Neuronal stem cell (in vitro differentiated cells): ENCODE results near the gene ZEB2.

ENCODE experiments used
- DNase-seq: peaks from one replicate; pipeline ENCODE4 v3.0.0-alpha.2; 2013; ENCODE audit warnings: low spot score
- H2AFZ ChIP-seq: one replicate; pipeline ENCODE4 v1.6.1; 2013; ENCODE audit warnings: mild to moderate bottlenecking, low read length, inconsistent platforms
- H2AK5ac ChIP-seq: 2 replicates; pipeline ENCODE4 v1.6.1; 2013; ENCODE audit warnings: low read depth, mild to moderate bottlenecking, inconsistent platforms, low read length, moderate library complexity, mixed read lengths
- H2BK120ac ChIP-seq: 2 replicates; pipeline ENCODE4 v1.6.1; 2013; ENCODE audit warnings: low read depth, mild to moderate bottlenecking, inconsistent platforms, low read length, moderate library complexity, mixed read lengths
- H2BK12ac ChIP-seq: one replicate; pipeline ENCODE4 v1.6.1; 2013; ENCODE audit warnings: low read length, inconsistent platforms
- H2BK15ac ChIP-seq: 2 replicates; pipeline ENCODE4 v1.6.1; 2013; ENCODE audit warnings: mild to moderate bottlenecking, low read length, inconsistent platforms, mixed read lengths
- H2BK5ac ChIP-seq: one replicate; pipeline ENCODE4 v1.6.1; 2013; ENCODE audit warnings: inconsistent platforms, mild to moderate bottlenecking, low read length, moderate library complexity
- H3K14ac ChIP-seq: one replicate; pipeline ENCODE4 v1.6.1; 2013; ENCODE audit warnings: low read length, inconsistent platforms
- H3K18ac ChIP-seq: 2 replicates; pipeline ENCODE4 v1.6.1; 2013; ENCODE audit warnings: low read length, inconsistent platforms
- H3K23ac ChIP-seq: 2 replicates; pipeline ENCODE4 v1.6.1; 2013; ENCODE audit warnings: low read depth, mild to moderate bottlenecking, mixed read lengths, low read length, inconsistent platforms; ENCODE audit not compliant: poor library complexity
- H3K27ac ChIP-seq: replicated peaks from 3 replicates; pipeline ENCODE4 v1.5.1; 2013; ENCODE audit warnings: low read length, inconsistent platforms
- H3K27me3 ChIP-seq, 3 experiments: 2 replicates each; pipeline ENCODE4 v1.6.1; 2013; ENCODE audit warnings: low read length in 3 of 3, mild to moderate bottlenecking in 2 of 3, inconsistent platforms in 1 of 3, low read depth in 1 of 3, mixed read lengths in 1 of 3, moderate library complexity in 1 of 3; ENCODE audit not compliant: control insufficient read depth in 3 of 3, insufficient read depth in 3 of 3
- H3K36me3 ChIP-seq, 2 donors: replicated peaks in 1 of 2; 2 replicates each; pipeline ENCODE4 v1.6.1; 2013; ENCODE audit warnings: low read length in 2 of 2; ENCODE audit not compliant: control insufficient read depth in 2 of 2, insufficient read depth in 2 of 2
- H3K4ac ChIP-seq: 2 replicates; pipeline ENCODE4 v1.6.1; 2013; ENCODE audit warnings: inconsistent platforms, mild to moderate bottlenecking, low read length, moderate library complexity
- H3K4me1 ChIP-seq, 2 donors: 1 replicate in 1 of 2; 2 replicates in 1 of 2; pipeline ENCODE4 v1.6.1; 2013; ENCODE audit warnings: low read length in 2 of 2, low read depth in 1 of 2; ENCODE audit not compliant: control insufficient read depth in 2 of 2, insufficient read depth in 1 of 2
- H3K4me2 ChIP-seq: one replicate; pipeline ENCODE4 v1.6.1; 2013; ENCODE audit warnings: mild to moderate bottlenecking, low read length, inconsistent platforms; ENCODE audit not compliant: insufficient read depth, poor library complexity, severe bottlenecking
- H3K4me3 ChIP-seq, 2 donors: 2 replicates each; pipeline ENCODE4 v1.5.1; 2013; ENCODE audit warnings: low read length in 2 of 2, mild to moderate bottlenecking in 2 of 2, inconsistent platforms in 1 of 2, moderate library complexity in 1 of 2
- H3K79me1 ChIP-seq: one replicate; pipeline ENCODE4 v1.6.1; 2013; ENCODE audit warnings: low read depth, mild to moderate bottlenecking, inconsistent platforms, low read length, moderate library complexity
- H3K9ac ChIP-seq: one replicate; pipeline ENCODE4 v1.6.1; 2013; ENCODE audit warnings: mild to moderate bottlenecking, low read depth, low read length, inconsistent platforms; ENCODE audit not compliant: poor library complexity
- H3K9me3 ChIP-seq, 2 donors: replicated peaks in 1 of 2; 2 replicates each; pipeline versions ENCODE3 to v1.6.1; 2013; ENCODE audit warnings: low read length in 2 of 2, mild to moderate bottlenecking in 2 of 2, inconsistent platforms in 1 of 2, low read depth in 1 of 2, mixed read lengths in 1 of 2, moderate library complexity in 1 of 2; ENCODE audit not compliant: control insufficient read depth in 2 of 2, insufficient read depth in 1 of 2
- H4K8ac ChIP-seq: one replicate; pipeline ENCODE4 v1.6.1; 2013; ENCODE audit warnings: low read depth, mild to moderate bottlenecking, inconsistent platforms, low read length, moderate library complexity
- H4K91ac ChIP-seq: one replicate; pipeline ENCODE4 v1.6.1; 2013; ENCODE audit warnings: low read length, low read depth, mild to moderate bottlenecking, inconsistent platforms; ENCODE audit not compliant: poor library complexity
- WGBS, 2 donors: extraction: QIAGEN DNeasy Blood & Tissue Kit; methylation state at CpG; one replicate each; pipeline ENCODE4 v1.1.7; 2013; ENCODE audit warnings: missing lambda C conversion rate in 2 of 2, mixed read lengths in 1 of 2; ENCODE audit not compliant: insufficient read length in 2 of 2, insufficient replicate concordance in 1 of 2; ENCODE audit errors: extremely low coverage in 2 of 2; 5-methylcytosine and 5-hydroxymethylcytosine counted together

The ZEB2 gene

DNA sequence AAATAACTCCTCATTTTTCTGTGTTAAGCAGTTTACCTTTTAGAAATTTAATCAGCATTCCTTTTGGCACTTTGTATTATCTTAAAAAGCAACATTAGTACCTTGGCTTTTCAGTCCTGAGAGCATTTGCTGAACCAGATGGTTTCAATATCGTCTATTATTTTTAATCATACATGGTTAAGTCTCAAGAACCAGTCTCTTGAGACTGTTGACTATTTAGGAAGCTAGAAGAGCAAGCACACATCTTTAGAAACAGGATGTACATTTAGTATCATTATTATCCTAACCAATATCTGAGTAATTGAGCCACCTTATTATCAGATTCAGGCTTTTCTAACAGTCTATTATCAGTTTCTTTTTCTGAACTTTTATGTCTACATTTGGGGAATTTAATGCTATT lies 28.2 kb upstream of the ZEB2 start:
- H4K8ac ChIP-seq = no peak overlapping the region
- H3K27me3 ChIP-seq = no peaks in the 10 kb centered on the region
- no peak overlapping the region for H2BK15ac ChIP-seq
- H2BK120ac ChIP-seq = no peak overlapping the region
- H3K18ac ChIP-seq = no peak overlapping the region
- H3K23ac ChIP-seq = no peak overlapping the region
- H3K36me3 ChIP-seq = no peaks in the 10 kb centered on the region
- H3K79me1 ChIP-seq = no peaks in the 10 kb centered on the region
- no peak overlapping the region for H3K4ac ChIP-seq
- DNase-seq = no peak
- no CpG with 5 or more reads among the region's 1 CpG for WGBS, 2 donors
- H3K4me3 ChIP-seq = no peak overlapping the region
- no peak overlapping the region for H2AFZ ChIP-seq
- peaks cover 4 to 5% of the 10 kb centered on the region in 2 donors for H3K4me1 ChIP-seq
- no peak overlapping the region for H4K91ac ChIP-seq
- H3K27ac ChIP-seq = no peak overlapping the region
- no peak overlapping the region for H3K14ac ChIP-seq
- H2BK5ac ChIP-seq = no peak overlapping the region
- H2AK5ac ChIP-seq = no peak overlapping the region
- no peak overlapping the region for H3K4me2 ChIP-seq
- no peaks in the 10 kb centered on the region for H3K9me3 ChIP-seq
- H3K9ac ChIP-seq = no peak overlapping the region
- H2BK12ac ChIP-seq = no peak overlapping the region

DNA sequence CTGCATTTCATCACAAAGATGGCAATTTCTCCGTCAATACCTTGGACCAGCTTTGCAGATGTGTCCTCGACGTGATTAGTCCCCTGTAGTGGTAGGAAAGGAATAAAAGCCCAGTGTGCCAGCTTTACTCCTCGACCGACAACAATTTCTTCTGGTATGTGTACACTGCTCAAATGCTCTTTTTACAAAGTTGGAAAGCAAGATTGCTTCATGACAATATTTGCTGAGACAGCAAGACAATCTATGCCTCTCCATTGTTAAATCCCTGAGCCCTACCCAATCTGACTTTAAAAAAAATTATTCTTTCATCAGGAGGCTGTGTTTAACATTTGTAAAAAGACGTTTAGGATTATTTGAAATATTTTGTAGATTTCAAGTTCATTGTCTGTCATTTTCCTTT lies 27.6 kb upstream of the ZEB2 start:
- no peak overlapping the region for H3K27ac ChIP-seq
- no peak overlapping the region for H4K8ac ChIP-seq
- peaks cover 4 to 5% of the 10 kb centered on the region in 2 donors for H3K4me1 ChIP-seq
- H2AFZ ChIP-seq = peak overlapping the region; percentile 7
- H3K4me2 ChIP-seq = no peak overlapping the region
- no peak overlapping the region for H3K18ac ChIP-seq
- H3K23ac ChIP-seq = no peak overlapping the region
- H3K14ac ChIP-seq = no peak overlapping the region
- no peaks in the 10 kb centered on the region for H3K36me3 ChIP-seq
- no peak overlapping the region for H2BK120ac ChIP-seq
- H2BK15ac ChIP-seq = no peak overlapping the region
- no peak overlapping the region for H2BK12ac ChIP-seq
- WGBS, 2 donors = no CpG with 5 or more reads among the region's 6 CpGs
- no peaks in the 10 kb centered on the region for H3K27me3 ChIP-seq
- H2AK5ac ChIP-seq = no peak overlapping the region
- H3K9ac ChIP-seq = no peak overlapping the region
- no peak for DNase-seq
- no peak overlapping the region for H4K91ac ChIP-seq
- no peaks in the 10 kb centered on the region for H3K79me1 ChIP-seq
- H3K9me3 ChIP-seq = no peaks in the 10 kb centered on the region
- H3K4me3 ChIP-seq = no peak overlapping the region
- H2BK5ac ChIP-seq = no peak overlapping the region
- no peak overlapping the region for H3K4ac ChIP-seq

DNA sequence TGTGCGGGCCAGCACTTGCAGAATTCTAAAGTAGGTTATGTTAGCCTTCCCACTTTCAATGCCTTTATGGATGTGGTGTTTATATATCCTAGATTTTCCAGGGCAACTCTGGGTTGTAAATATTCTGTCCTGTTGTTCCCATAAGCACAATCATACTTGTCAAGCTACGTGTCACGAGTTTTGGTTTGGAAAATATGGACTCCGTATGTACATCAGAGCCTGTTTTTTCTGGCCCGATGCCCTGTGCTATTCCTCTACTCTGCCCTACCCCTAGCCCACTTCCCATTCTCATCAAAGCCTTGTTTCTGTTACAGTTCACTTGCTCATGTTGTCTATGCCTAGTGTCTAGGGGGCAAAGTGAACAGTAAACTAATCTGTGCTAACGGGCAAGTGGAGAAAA lies 27.0 kb upstream of the ZEB2 start:
- H3K4me2 ChIP-seq = no peak overlapping the region
- H2AFZ ChIP-seq = peak overlapping the region; percentile 7
- no CpG with 5 or more reads among the region's 6 CpGs for WGBS, 2 donors
- DNase-seq = no peak
- H3K9ac ChIP-seq = no peak overlapping the region
- no peak overlapping the region for H3K23ac ChIP-seq
- H3K79me1 ChIP-seq = no peaks in the 10 kb centered on the region
- no peak overlapping the region for H4K91ac ChIP-seq
- H3K4ac ChIP-seq = no peak overlapping the region
- H3K18ac ChIP-seq = no peak overlapping the region
- H2BK15ac ChIP-seq = no peak overlapping the region
- H2BK12ac ChIP-seq = no peak overlapping the region
- no peak overlapping the region for H2BK120ac ChIP-seq
- H2BK5ac ChIP-seq = no peak overlapping the region
- peaks cover 4 to 5% of the 10 kb centered on the region in 2 donors for H3K4me1 ChIP-seq
- no peak overlapping the region for H3K27ac ChIP-seq
- no peak overlapping the region for H4K8ac ChIP-seq
- no peak overlapping the region for H3K14ac ChIP-seq
- H2AK5ac ChIP-seq = no peak overlapping the region
- H3K9me3 ChIP-seq = no peaks in the 10 kb centered on the region
- no peak overlapping the region for H3K4me3 ChIP-seq
- H3K36me3 ChIP-seq = no peaks in the 10 kb centered on the region
- H3K27me3 ChIP-seq = no peaks in the 10 kb centered on the region

DNA sequence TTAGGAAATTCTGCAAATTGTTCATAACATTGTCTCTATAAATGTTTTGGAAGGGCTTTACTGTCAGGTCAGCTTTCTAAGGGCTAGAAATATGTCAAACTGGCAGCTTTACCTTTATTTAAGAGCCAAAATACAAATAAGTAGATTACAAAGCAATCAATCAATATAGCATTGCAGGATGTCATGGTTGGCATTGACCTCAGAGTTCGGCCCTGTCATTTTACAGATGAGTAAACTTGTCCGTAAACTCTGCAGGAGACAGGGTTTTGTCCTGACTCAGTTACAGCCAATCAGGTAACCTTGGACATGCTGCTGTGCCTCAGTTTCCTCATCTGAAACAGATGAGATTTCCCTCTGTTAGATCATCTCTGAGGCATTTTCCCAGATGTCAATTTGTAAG lies 25.9 kb upstream of the ZEB2 start:
- Histone ChIP-seq H3K4me2 (no peak overlapping the region), H3K18ac (no peak overlapping the region), H3K14ac (no peak overlapping the region), H2BK15ac (no peak overlapping the region), H3K4me3 (no peak overlapping the region), H2BK120ac (no peak overlapping the region), H3K9me3 (no peaks in the 10 kb centered on the region), H4K8ac (no peak overlapping the region), H2AK5ac (no peak overlapping the region), H3K36me3 (no peaks in the 10 kb centered on the region), H2BK5ac (no peak overlapping the region), H2AFZ (no peak overlapping the region), H3K9ac (no peak overlapping the region), H3K4me1 (peaks cover 4 to 5% of the 10 kb centered on the region in 2 donors), H3K4ac (no peak overlapping the region), H2BK12ac (no peak overlapping the region), H3K27ac (no peak overlapping the region), H3K79me1 (no peaks in the 10 kb centered on the region), H4K91ac (no peak overlapping the region), H3K23ac (no peak overlapping the region), H3K27me3 (no peaks in the 10 kb centered on the region)
- no CpG with 5 or more reads among the region's 2 CpGs for WGBS, 2 donors
- DNase-seq = no peak
